ENCODE data around the gene IL20. TPM values are rescaled to one million over a fixed set of nuclear protein-coding genes. Genes with fewer than 3 reads are reported as not detected.
"Not testable (repeated sequence)": the region's sequence is repeated elsewhere in the genome, so short reads cannot be mapped to it uniquely, and the experiment has no call there.

The IL20 gene
- total RNA-seq, 1 donor from 2014 or later = not detected

DNA sequence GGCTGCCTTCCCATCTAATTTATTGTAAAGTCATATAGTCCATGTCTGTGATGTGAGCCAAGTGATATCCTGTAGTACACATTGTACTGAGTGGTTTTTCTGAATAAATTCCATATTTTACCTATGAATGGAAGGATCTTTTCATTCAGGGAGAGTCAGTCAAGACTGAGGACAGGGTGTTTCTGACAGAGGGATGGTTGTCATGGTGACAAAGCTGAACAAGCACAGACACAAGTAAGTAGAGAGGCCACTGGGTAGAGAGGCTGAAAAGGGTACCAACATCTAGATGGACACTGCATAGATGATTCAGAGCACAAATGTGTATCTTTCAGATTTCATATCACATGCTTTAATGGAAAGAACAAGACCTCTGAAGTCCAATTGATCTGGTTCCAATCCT lies 22.6 kb upstream of the IL20 start:
- DNase-seq (ENCODE audit: low read depth) = no peak

DNA sequence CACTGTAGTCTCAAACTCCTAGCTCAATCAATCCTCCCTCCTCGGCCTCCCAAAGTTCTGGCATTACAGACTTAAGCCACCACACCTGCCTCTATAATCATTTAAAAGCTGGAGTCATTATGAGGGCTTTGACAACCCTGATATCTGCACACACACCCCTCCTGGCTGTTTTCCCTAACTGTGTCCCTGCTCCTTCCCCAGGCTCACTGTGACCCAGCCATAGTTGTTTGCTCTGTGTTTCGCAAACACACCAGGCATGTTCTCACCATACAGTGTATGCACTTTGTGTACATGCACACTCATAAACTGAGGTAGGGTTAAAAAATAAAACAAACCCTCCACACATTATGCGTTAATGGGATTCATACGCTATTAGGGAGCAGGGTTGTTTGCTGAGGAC lies 21.8 kb upstream of the IL20 start:
- DNase-seq (ENCODE audit: low read depth) = no peak

GRCh38 chr1:206846487-206846886 lies 18.9 kb upstream of the IL20 start:
- DNase-seq (ENCODE audit: low read depth) = no peak

DNA sequence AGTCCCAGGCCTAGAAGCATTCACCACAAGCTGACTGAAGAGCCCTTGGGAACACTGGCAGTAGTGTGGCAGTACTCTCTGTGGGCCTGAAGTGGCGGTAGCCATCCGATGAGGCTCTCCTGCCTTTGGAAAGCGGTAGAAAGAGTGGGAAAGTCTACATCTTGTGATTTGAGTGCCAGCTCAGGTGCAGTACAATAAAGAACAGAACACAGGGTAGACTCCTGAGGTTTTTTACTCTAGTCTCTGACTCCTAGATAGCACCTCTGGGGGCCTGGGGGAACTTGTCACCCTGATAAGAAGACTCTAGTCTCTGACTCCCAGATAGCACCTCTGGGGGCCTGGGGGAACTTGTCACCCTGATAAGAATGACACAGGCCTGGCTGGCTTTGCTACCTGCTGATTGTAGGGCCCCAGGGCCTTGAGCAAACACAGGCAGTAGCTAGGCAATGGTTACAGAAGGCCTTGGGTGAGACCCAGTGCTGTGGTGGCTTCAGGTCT lies 18.0 kb upstream of the IL20 start:
- no peak for DNase-seq (ENCODE audit: low read depth)

- DNase-seq (ENCODE audit: low read depth) = no peak
Measured at GRCh38 chr1:206847946-206848345, 17.5 kb upstream of the IL20 start.

GRCh38 chr1:206850401-206850800 lies 15.0 kb upstream of the IL20 start:
- DNase-seq (ENCODE audit: low read depth) = peak; percentile 26

GRCh38 chr1:206851341-206852010 lies 13.9 kb upstream of the IL20 start:
- DNase-seq (ENCODE audit: low read depth) = peak; percentile 45

DNA sequence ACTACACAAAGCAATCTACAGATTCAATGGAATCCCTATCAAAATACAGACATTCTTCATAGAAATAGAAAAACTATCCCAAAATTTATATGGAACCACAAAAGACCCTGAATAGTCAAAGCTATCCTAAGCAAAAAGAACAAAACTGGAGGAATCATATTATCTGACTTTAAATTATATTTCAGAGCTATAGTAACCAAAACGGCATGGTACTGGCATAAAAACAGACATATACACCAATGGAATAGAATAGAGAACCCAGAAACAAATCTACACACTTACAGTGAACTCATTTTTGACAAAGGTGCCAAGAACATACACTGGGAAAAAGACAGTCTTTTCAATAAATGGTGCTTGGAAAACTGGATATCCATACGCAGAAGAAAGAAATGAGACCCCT lies 12.8 kb upstream of the IL20 start:
- not testable (repeated sequence) for DNase-seq (ENCODE audit: low read depth)

GRCh38 chr1:206853696-206854095 lies 11.7 kb upstream of the IL20 start:
- not testable (repeated sequence) for DNase-seq (ENCODE audit: low read depth)

DNA sequence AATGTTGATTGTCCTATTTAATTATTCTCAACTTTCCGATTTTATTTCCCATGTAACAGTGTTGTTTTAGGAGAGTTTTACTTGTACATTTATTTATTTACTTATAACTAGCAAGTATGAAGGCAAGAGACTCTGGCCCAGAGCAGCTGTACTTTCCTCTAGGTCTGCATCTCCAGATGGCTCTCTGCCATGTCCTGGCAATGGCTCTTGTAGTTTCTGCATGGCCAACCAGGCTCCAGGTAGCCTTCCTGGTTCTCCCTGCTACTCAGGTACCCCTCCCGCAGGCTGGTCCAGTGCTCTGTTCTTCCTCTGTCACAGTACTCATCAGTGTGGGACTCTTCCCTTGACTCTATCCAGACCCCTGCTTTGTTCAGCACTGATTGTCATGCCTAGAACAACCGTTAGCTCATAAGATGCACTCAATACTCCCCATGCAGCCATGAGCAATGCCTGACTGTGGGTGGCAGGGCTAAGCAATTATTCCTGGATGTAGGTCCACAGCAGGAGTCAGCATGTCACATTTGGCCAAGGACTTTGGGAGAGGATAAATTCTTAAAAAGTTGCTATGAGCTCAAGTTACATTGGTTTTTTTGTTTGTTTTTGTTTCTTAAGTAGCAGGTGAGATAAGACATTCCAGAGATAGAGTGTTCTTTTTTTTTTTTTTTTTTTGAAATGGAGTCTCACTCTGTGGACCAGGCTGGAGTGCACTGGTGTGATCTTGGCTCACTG lies 10.9 kb upstream of the IL20 start:
- no peak for DNase-seq (ENCODE audit: low read depth)

DNA sequence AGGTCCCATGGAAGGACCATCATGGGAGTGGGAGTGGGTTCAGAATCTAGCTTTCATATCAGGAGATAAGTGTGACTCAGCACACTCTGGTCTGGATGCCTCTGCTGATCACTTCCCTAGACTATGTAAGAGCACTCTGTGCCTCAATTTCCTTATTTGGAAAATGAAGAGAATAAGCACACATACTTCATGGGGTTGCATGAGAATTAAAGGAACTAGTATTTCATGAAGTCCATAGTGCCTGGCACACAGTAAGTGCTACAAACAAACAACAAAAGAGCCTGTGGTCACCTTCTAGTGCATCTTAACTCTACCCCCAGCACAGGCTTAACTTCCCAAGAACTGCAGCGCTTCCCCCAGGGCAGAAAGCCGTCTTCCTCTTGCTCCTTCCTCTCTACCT lies 9.6 kb upstream of the IL20 start:
- DNase-seq (ENCODE audit: low read depth) = no peak

DNA sequence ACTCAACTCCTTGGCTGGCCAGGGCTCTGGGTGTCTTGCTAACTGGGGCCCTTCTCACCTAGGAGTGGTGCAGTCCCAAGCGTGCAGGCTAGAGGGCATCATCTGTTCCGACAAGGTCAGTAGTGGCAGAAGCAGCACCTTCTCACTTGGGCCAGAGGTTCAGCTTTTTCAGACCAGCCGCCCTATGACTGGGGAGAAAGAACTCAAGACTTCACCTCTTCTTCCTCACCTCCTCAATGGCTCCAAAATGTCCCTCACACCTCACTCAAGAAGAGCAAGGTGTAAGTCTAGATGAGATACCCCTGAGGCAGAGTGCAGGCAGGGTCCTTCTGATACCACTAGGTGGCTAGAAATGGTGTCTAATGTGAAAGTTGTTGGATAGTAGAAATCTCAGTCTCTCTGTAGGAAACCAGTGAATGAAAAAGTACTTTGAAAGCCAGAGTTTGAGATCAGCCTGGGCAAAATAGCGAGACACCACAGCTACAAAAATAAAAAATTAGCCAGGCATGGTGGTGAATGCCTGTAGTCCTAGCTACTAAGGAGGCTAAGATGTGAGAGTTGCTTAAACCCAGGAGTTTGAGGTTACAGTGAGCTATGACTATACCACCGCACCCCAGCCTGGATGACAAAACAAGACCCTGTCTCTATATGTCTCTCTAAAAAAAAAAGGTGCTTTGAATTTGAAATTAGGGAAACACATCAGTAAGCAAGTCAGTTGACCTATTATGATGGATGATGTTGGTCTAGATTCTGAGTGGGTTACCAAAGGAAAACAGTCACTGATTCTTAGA lies 8.6 kb upstream of the IL20 start:
- DNase-seq (ENCODE audit: low read depth) = no peak

GRCh38 chr1:206859082-206859521 lies 6.3 kb upstream of the IL20 start:
- DNase-seq (ENCODE audit: low read depth) = no peak

DNA sequence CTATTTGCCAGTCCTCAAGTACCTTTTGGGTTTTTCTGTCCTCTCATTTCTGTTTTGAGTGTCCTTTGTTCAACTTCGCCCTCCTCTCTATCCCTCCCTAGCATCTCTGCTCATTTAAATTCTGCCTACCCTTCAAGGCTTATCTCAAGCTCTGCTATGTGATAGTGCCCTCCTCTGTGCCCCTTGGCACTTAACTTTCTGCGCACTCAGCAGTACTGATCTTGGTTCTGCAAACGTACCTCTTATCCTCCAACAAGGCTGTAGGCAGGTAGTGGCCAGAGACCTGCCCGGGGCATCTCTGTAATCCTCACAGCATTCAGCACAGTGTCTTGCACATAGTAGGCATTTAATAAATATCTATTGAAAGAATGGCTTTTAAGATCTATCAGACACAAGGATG lies 5.3 kb upstream of the IL20 start:
- DNase-seq (ENCODE audit: low read depth) = no peak

GRCh38 chr1:206863266-206863665 lies 2.2 kb upstream of the IL20 start:
- no peak for DNase-seq (ENCODE audit: low read depth)

DNA sequence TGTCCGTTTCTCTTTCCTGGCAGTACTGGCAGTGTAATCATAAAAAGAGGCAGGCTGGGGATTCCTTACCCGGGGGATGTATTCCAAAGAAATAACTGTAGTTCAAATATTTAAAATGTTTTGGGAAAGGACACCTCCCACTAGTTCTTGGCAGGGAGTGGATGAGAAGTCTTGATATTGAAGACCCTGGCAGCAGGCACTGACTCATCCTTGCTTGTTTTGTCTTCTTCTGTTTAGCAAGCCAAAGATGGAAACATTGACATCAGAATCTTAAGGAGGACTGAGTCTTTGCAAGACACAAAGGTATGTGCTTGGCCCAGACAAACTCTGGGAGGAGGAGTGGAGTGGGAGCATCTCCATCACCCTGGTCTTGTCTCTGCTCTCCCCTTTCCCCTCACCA lies 639 bp downstream of the IL20 start:
- no peak for DNase-seq (ENCODE audit: low read depth)

GRCh38 chr1:206867239-206867638 lies 1.8 kb downstream of the IL20 start:
- no peak for DNase-seq (ENCODE audit: low read depth)

- no peak for DNase-seq (ENCODE audit: low read depth)
Measured at GRCh38 chr1:206867716-206868115, 2.3 kb downstream of the IL20 start.

DNA sequence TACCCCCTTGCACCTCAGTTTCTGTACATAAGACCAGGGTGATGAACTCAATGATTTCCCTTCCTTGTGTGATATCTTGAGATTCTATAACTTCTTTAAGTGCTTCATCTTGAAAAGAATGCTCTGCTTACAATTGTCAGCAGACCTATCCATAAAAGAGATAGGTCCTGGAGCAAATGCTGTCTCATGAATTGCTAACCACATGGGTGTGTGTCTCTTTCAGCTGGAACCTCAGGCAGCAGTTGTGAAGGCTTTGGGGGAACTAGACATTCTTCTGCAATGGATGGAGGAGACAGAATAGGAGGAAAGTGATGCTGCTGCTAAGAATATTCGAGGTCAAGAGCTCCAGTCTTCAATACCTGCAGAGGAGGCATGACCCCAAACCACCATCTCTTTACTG lies 2.8 kb downstream of the IL20 start:
- DNase-seq (ENCODE audit: low read depth) = peak; percentile 27

- DNase-seq (ENCODE audit: low read depth) = peak; percentile 51
Measured at GRCh38 chr1:206872139-206872538, 6.7 kb downstream of the IL20 start.

- no peak for DNase-seq (ENCODE audit: low read depth)
Measured at GRCh38 chr1:206873603-206874188, 8.3 kb downstream of the IL20 start.

Measured in myocyte (in vitro differentiated cells).